SKM-1 treated with dmso at 0.1 percent for 144 hours (cell line): Measurements from ENCODE around the gene TMEM51.

Source experiments
- DNase-seq: peaks from one replicate; lab custom pipeline; 2025; ENCODE audit not compliant: unreplicated experiment; lab: John Stamatoyannopoulos, UW

TMEM51 gene

GRCh38 chr1:15191770-15192169, 38.2 kb downstream of the TMEM51 start:
- DNase-seq: no peak

- DNase-seq: no peak
Measured at GRCh38 chr1:15192916-15193550, 39.5 kb downstream of the TMEM51 start.

GRCh38 chr1:15195420-15196052, 42.0 kb downstream of the TMEM51 start:
- DNase-seq: no peak

GRCh38 chr1:15196069-15196468, 42.5 kb downstream of the TMEM51 start:
- DNase-seq: no peak

GRCh38 chr1:15196807-15197530, 43.4 kb downstream of the TMEM51 start:
- DNase-seq: no peak

- DNase-seq: no peak
Measured at GRCh38 chr1:15197591-15198447, 44.3 kb downstream of the TMEM51 start.

GRCh38 chr1:15198684-15199083, 45.1 kb downstream of the TMEM51 start:
- no peak for DNase-seq

- DNase-seq: no peak
Measured at GRCh38 chr1:15201221-15201620, 47.7 kb downstream of the TMEM51 start.

- no peak for DNase-seq
Measured at GRCh38 chr1:15201849-15202551, 48.5 kb downstream of the TMEM51 start.

GRCh38 chr1:15204931-15205330, 51.4 kb downstream of the TMEM51 start:
- DNase-seq: no peak

- no peak for DNase-seq
Measured at GRCh38 chr1:15205586-15206346, 52.2 kb downstream of the TMEM51 start.

- no peak for DNase-seq
Measured at GRCh38 chr1:15206418-15207030, 53.0 kb downstream of the TMEM51 start.

- DNase-seq: no peak
Measured at GRCh38 chr1:15207031-15207828, 53.7 kb downstream of the TMEM51 start.

- no peak for DNase-seq
Measured at GRCh38 chr1:15207829-15208429, 54.4 kb downstream of the TMEM51 start.

- no peak for DNase-seq
Measured at GRCh38 chr1:15210651-15211375, 57.3 kb downstream of the TMEM51 start.

GRCh38 chr1:15211424-15211823, 57.9 kb downstream of the TMEM51 start:
- DNase-seq: no peak

- DNase-seq: no peak
Measured at GRCh38 chr1:15212216-15212953, 58.8 kb downstream of the TMEM51 start.
